ENCODE results near the gene ACSF3. TPM values are rescaled to one million over a fixed set of nuclear protein-coding genes. Genes with fewer than 3 reads are reported as not detected.

ACSF3 gene
- total RNA-seq, 2 donors from 2014 or later: 34.8 to 35.5 TPM

DNA sequence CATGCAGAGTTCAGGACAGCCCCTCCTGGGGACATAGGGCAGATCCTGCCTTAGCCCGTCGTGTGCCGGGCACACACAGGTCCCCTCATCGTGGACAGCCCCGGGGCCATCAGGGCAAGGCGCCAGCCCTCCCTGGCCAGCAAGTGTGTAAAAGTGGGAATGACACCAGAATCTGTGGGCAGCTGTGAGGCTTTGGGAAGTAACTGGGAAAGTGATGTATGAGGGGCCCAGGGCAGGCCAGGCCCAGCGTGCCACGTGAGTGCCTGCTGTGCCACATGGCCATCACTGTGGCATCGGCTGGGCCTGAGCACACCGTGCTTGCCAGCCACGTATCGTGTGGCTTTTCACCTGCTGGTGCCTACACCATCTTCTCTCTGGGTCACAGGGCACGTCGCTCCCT, 26.6 kb downstream of the ACSF3 start:
- H3K9me3 ChIP-seq (ENCODE audit: control insufficient read depth, low read length): no peaks in the 10 kb centered on the region
- H3K27me3 Mint-ChIP-seq (ENCODE audit: insufficient read depth): no peaks in the 10 kb centered on the region
- no peak overlapping the region for H3K9ac ChIP-seq (ENCODE audit: extremely low read depth, low read length, poor library complexity, severe bottlenecking)
- H3K36me3 ChIP-seq (ENCODE audit: control insufficient read depth, insufficient read depth, low read length): peaks cover 34% of the 10 kb centered on the region
- no peaks in the 10 kb centered on the region for H3K27me3 ChIP-seq (ENCODE audit: control insufficient read depth, insufficient read depth, low read length, poor library complexity, severe bottlenecking)
- no peak for DNase-seq
- H3K4me3 ChIP-seq (ENCODE audit: low read length): no peak overlapping the region
- H3K4me1 Mint-ChIP-seq: no peaks in the 10 kb centered on the region
- no peak overlapping the region for H3K4me3 Mint-ChIP-seq
- TF ChIP-seq CTCF (conservative IDR thresholded peaks at IDR 0.05): no peak
- WGBS, 2 experiments (ENCODE audit: insufficient coverage in 1 of 2, insufficient read length in 1 of 2): 96 to 100% methylated on average over 5 to 14 of the region's 14 CpGs
- peaks cover 70% of the 10 kb centered on the region for H3K36me3 Mint-ChIP-seq (ENCODE audit: low read depth)
- H3K27ac ChIP-seq (ENCODE audit: low read depth, low read length): no peak overlapping the region
- H3K4me1 ChIP-seq (ENCODE audit: control insufficient read depth, insufficient read depth, low read length): no peaks in the 10 kb centered on the region
- no peaks in the 10 kb centered on the region for H3K9me3 Mint-ChIP-seq
- H3K27ac Mint-ChIP-seq: no peak overlapping the region

GRCh38 chr16:89120921-89121351, 27.3 kb downstream of the ACSF3 start:
- DNase-seq: no peak
- Mint-ChIP-seq H3K4me3 (no peak overlapping the region), H3K9me3 (peaks cover 2% of the 10 kb centered on the region), H3K36me3 (ENCODE audit: low read depth) (peaks cover 70% of the 10 kb centered on the region), H3K4me1 (no peaks in the 10 kb centered on the region), H3K27ac (no peak overlapping the region), H3K27me3 (ENCODE audit: insufficient read depth) (no peaks in the 10 kb centered on the region)
- no peaks in the 10 kb centered on the region for H3K27me3 ChIP-seq (ENCODE audit: control insufficient read depth, insufficient read depth, low read length, poor library complexity, severe bottlenecking)
- no peak overlapping the region for H3K9ac ChIP-seq (ENCODE audit: extremely low read depth, low read length, poor library complexity, severe bottlenecking)
- WGBS, 2 experiments (ENCODE audit: insufficient coverage in 1 of 2, insufficient read length in 1 of 2): 91 to 97% methylated on average over 15 of the region's 15 CpGs
- H3K4me3 ChIP-seq (ENCODE audit: low read length): no peak overlapping the region
- H3K4me1 ChIP-seq (ENCODE audit: control insufficient read depth, insufficient read depth, low read length): no peaks in the 10 kb centered on the region
- H3K36me3 ChIP-seq (ENCODE audit: control insufficient read depth, insufficient read depth, low read length): peaks cover 27% of the 10 kb centered on the region
- no peaks in the 10 kb centered on the region for H3K9me3 ChIP-seq (ENCODE audit: control insufficient read depth, low read length)
- no peak for TF ChIP-seq CTCF (conservative IDR thresholded peaks at IDR 0.05)
- no peak overlapping the region for H3K27ac ChIP-seq (ENCODE audit: low read depth, low read length)

GRCh38 chr16:89121691-89122321, 28.2 kb downstream of the ACSF3 start:
- H3K27ac Mint-ChIP-seq: no peak overlapping the region
- no peaks in the 10 kb centered on the region for H3K9me3 ChIP-seq (ENCODE audit: control insufficient read depth, low read length)
- peaks cover 2% of the 10 kb centered on the region for H3K9me3 Mint-ChIP-seq
- H3K4me3 Mint-ChIP-seq: no peak overlapping the region
- H3K27ac ChIP-seq (ENCODE audit: low read depth, low read length): no peak overlapping the region
- H3K36me3 Mint-ChIP-seq (ENCODE audit: low read depth): peaks cover 66% of the 10 kb centered on the region
- TF ChIP-seq CTCF (conservative IDR thresholded peaks at IDR 0.05): no peak
- H3K4me1 ChIP-seq (ENCODE audit: control insufficient read depth, insufficient read depth, low read length): no peaks in the 10 kb centered on the region
- DNase-seq: no peak
- H3K4me3 ChIP-seq (ENCODE audit: low read length): no peak overlapping the region
- no peaks in the 10 kb centered on the region for H3K27me3 Mint-ChIP-seq (ENCODE audit: insufficient read depth)
- H3K9ac ChIP-seq (ENCODE audit: extremely low read depth, low read length, poor library complexity, severe bottlenecking): no peak overlapping the region
- no peaks in the 10 kb centered on the region for H3K27me3 ChIP-seq (ENCODE audit: control insufficient read depth, insufficient read depth, low read length, poor library complexity, severe bottlenecking)
- peaks cover 26% of the 10 kb centered on the region for H3K36me3 ChIP-seq (ENCODE audit: control insufficient read depth, insufficient read depth, low read length)
- WGBS, 2 experiments (ENCODE audit: insufficient coverage in 1 of 2, insufficient read length in 1 of 2): 91 to 95% methylated on average over 10 to 19 of the region's 24 CpGs
- no peaks in the 10 kb centered on the region for H3K4me1 Mint-ChIP-seq
